Measurements from ENCODE around the gene PHKG1. TPM values are rescaled to one million over a fixed set of nuclear protein-coding genes. Genes with fewer than 3 reads are reported as not detected.
A peak's percentile ranks its signal among the peaks of the same experiment; 100 is the strongest.
"Not testable (repeated sequence)": the region's sequence is repeated elsewhere in the genome, so short reads cannot be mapped to it uniquely, and the experiment has no call there.

The PHKG1 gene
- total RNA-seq, 6 experiments from 2014 or later, result 0.19 to 0.68 (median 0.30) TPM; not detected in 1

- Mint-ChIP-seq H3K36me3 (ENCODE audit: low read depth) (peaks cover 11% of the 10 kb centered on the region), H3K4me1 (ENCODE audit: low read depth) (peaks cover 20% of the 10 kb centered on the region), H3K27ac (peak overlapping the region; percentile 76), H3K27me3 (ENCODE audit: insufficient read depth) (peaks cover 3% of the 10 kb centered on the region), H3K9me3 (no peaks in the 10 kb centered on the region), H3K4me3 (no peak overlapping the region)
- TF ChIP-seq CTCF (IDR thresholded peaks at IDR 0.05), result peak; percentile 82
- DNase-seq, result peak; percentile 60
Measured at GRCh38 chr7:56079450-56080185, 13.1 kb downstream of the PHKG1 start.

- H3K9me3 Mint-ChIP-seq, result no peaks in the 10 kb centered on the region
- H3K27ac Mint-ChIP-seq, result no peak overlapping the region
- H3K4me1 Mint-ChIP-seq (ENCODE audit: low read depth), result peaks cover 28% of the 10 kb centered on the region
- no peak overlapping the region for H3K4me3 Mint-ChIP-seq
- no peak for TF ChIP-seq CTCF (IDR thresholded peaks at IDR 0.05)
- H3K36me3 Mint-ChIP-seq (ENCODE audit: low read depth), result peaks cover 11% of the 10 kb centered on the region
- H3K27me3 Mint-ChIP-seq (ENCODE audit: insufficient read depth), result peaks cover 3% of the 10 kb centered on the region
- DNase-seq, result no peak
Measured at GRCh38 chr7:56078196-56078595, 14.6 kb downstream of the PHKG1 start.

GRCh38 chr7:56077681-56078080 is 15.1 kb downstream of the PHKG1 start:
- Mint-ChIP-seq H3K4me3 (no peak overlapping the region), H3K36me3 (ENCODE audit: low read depth) (peaks cover 11% of the 10 kb centered on the region), H3K4me1 (ENCODE audit: low read depth) (peaks cover 28% of the 10 kb centered on the region), H3K9me3 (no peaks in the 10 kb centered on the region), H3K27me3 (ENCODE audit: insufficient read depth) (peaks cover 3% of the 10 kb centered on the region), H3K27ac (no peak overlapping the region)
- no peak for DNase-seq
- no peak for TF ChIP-seq CTCF (IDR thresholded peaks at IDR 0.05)

- Mint-ChIP-seq H3K4me1 (ENCODE audit: low read depth) (peaks cover 23% of the 10 kb centered on the region), H3K27ac (no peak overlapping the region), H3K4me3 (no peak overlapping the region), H3K36me3 (ENCODE audit: low read depth) (peaks cover 16% of the 10 kb centered on the region), H3K27me3 (ENCODE audit: insufficient read depth) (no peaks in the 10 kb centered on the region; the same call in 1 of the 2 replicates), H3K9me3 (no peaks in the 10 kb centered on the region)
- TF ChIP-seq CTCF (IDR thresholded peaks at IDR 0.05), result peak; percentile 94
- peak; percentile 79 for DNase-seq
Measured at GRCh38 chr7:56074371-56074791, 18.4 kb downstream of the PHKG1 start.

GRCh38 chr7:56066376-56066775 is 26.4 kb downstream of the PHKG1 start:
- H3K9me3 Mint-ChIP-seq; DNase-seq; H3K27me3 Mint-ChIP-seq (ENCODE audit: insufficient read depth); H3K4me3 Mint-ChIP-seq; H3K27ac Mint-ChIP-seq: not testable (repeated sequence)
- Mint-ChIP-seq H3K4me1 (ENCODE audit: low read depth) (peaks cover 28% of the 10 kb centered on the region), H3K36me3 (ENCODE audit: low read depth) (peaks cover 33% of the 10 kb centered on the region)

- peaks cover 51% of the 10 kb centered on the region for H3K4me1 Mint-ChIP-seq (ENCODE audit: low read depth)
- no peaks in the 10 kb centered on the region for H3K9me3 Mint-ChIP-seq
- no peaks in the 10 kb centered on the region; the same call in none of the 2 replicates for H3K27me3 Mint-ChIP-seq (ENCODE audit: insufficient read depth)
- DNase-seq, result peak; percentile 71
- peaks cover 41% of the 10 kb centered on the region for H3K36me3 Mint-ChIP-seq (ENCODE audit: low read depth)
- H3K4me3 Mint-ChIP-seq, result peak within 1 kb of the TSS; percentile 97
- TF ChIP-seq CTCF (IDR thresholded peaks at IDR 0.05), result peak; percentile 38; the same call in 1 of the 2 replicates
- H3K27ac Mint-ChIP-seq, result peak within 1 kb of the TSS; percentile 95
Measured at GRCh38 chr7:56063882-56064625, 28.7 kb downstream of the PHKG1 start, which contains the start of gene SUMF2. SUMF2 (plus strand) TSS chr7:56064286; CDS start chr7:56064312, 26 bp downstream.
